HCT116 (cell line): ENCODE results near the gene PTGDS. TPM values are rescaled to one million over a fixed set of nuclear protein-coding genes. Genes with fewer than 3 reads are reported as not detected.

Experiments used
- ATAC-seq: fragments of 200-7000 bp; cut with Tn5 transposase; 2 replicates; pipeline ENCODE4 v1.9.1; 2020; ENCODE audit warnings: mild to moderate bottlenecking, moderate library complexity
- BruUV-seq: library from RNA; stranded (reverse); fragments of 400-500 nt; replicated peaks from 2 replicates; lab custom pipeline; 2021; lab: Mats Ljungman, UMichigan
- CTCF ChIA-PET: fragments of 300-600 bp; sonication (Branson Sonifier 250); formaldehyde crosslinking; loops from one replicate; lab custom pipeline; 2021; ENCODE audit warnings: antibody characterized with exemption; lab: Charles Lee
- POLR2A ChIA-PET: fragments of 300-600, 350-600 bp; sonication (Branson Sonifier 250); formaldehyde crosslinking; loops from one replicate; lab custom pipeline; 2021; ENCODE audit warnings: antibody characterized with exemption; lab: Charles Lee
- RAD21 ChIA-PET, 2 experiments: fragments of 300-600 bp; sonication (Branson Sonifier 250); formaldehyde crosslinking; loops; one replicate each; lab custom pipeline; 2023; ENCODE audit warnings: low total read pairs in 2 of 2; ENCODE audit not compliant: uncharacterized antibody in 2 of 2, unreplicated experiment in 2 of 2, low non-redundant PET in 1 of 2; lab: Charles Lee
- DNase-seq: peaks from one replicate; pipeline ENCODE4 v3.0.0-alpha.2; 2010; ENCODE audit warnings: low read depth, low spot score
- H2AFZ ChIP-seq: fragments of 200-600 bp; shearing (Covaris generic), sonication (generic); 2 replicates; pipeline ENCODE4 v1.6.1; 2017; ENCODE audit warnings: low read depth, mixed run types, mixed read lengths, antibody characterized with exemption, low read length; ENCODE audit not compliant: poor library complexity, severe bottlenecking
- H3K27ac ChIP-seq: 2 replicates; pipeline ENCODE4 v1.5.1; 2012; ENCODE audit warnings: low read depth, low read length
- H3K27me3 ChIP-seq: fragments of 200-600 bp; sonication (generic); 2 replicates; pipeline ENCODE4 v1.6.1; 2016; ENCODE audit warnings: mixed run types, low read length, mixed read lengths; ENCODE audit not compliant: insufficient read depth
- H3K36me3 ChIP-seq, 2 experiments: fragments of 200-500 bp in 1 of 2; fragments of 200-600 bp in 1 of 2; sonication (Bioruptor generic) in 1 of 2; sonication (generic) in 1 of 2; 2 replicates each; pipeline versions ENCODE4 v1.5.1 to v1.6.1; 2014 to 2016; ENCODE audit warnings: low read length in 2 of 2, inconsistent platforms in 1 of 2, mixed read lengths in 1 of 2, mixed run types in 1 of 2; ENCODE audit not compliant: insufficient read depth in 2 of 2, control insufficient read depth in 1 of 2
- H3K4me1 ChIP-seq, 2 experiments: fragments of 200-600 bp in 1 of 2; sonication (generic) in 1 of 2; 2 replicates each; pipeline versions ENCODE4 v1.5.1 to v1.6.1; 2012 to 2017; ENCODE audit warnings: low read length in 2 of 2, inconsistent platforms in 1 of 2, mild to moderate bottlenecking in 1 of 2, mixed read lengths in 1 of 2, mixed run types in 1 of 2, moderate library complexity in 1 of 2; ENCODE audit not compliant: insufficient read depth in 2 of 2, control insufficient read depth in 1 of 2
- H3K4me2 ChIP-seq: fragments of 200-600 bp; sonication (generic); 2 replicates; pipeline ENCODE4 v1.6.1; 2017; ENCODE audit warnings: mixed run types, low read length, mixed read lengths
- H3K4me3 ChIP-seq, 2 experiments: fragments of 200-600 bp in 1 of 2; sonication (generic) in 1 of 2; replicated peaks in 1 of 2; 2 replicates each; pipeline ENCODE4 v1.5.1; 2011 to 2016; ENCODE audit warnings: low read length in 2 of 2, control low read depth in 1 of 2, low read depth in 1 of 2, mild to moderate bottlenecking in 1 of 2, mixed read lengths in 1 of 2, mixed run types in 1 of 2
- H3K79me2 ChIP-seq: fragments of 200-600 bp; sonication (generic); 2 replicates; pipeline ENCODE4 v1.6.1; 2017; ENCODE audit warnings: mild to moderate bottlenecking, mixed run types, low read length, moderate library complexity, mixed read lengths; ENCODE audit not compliant: insufficient read depth
- H3K9ac ChIP-seq: fragments of 200-600 bp; sonication (generic); 2 replicates; pipeline ENCODE4 v1.6.1; 2016; ENCODE audit warnings: low read length, mixed read lengths
- H3K9me2 ChIP-seq: fragments of 200-600 bp; sonication (generic), shearing (Covaris generic); 2 replicates; pipeline ENCODE4 v1.6.1; 2017; ENCODE audit warnings: mixed run types, mild to moderate bottlenecking, moderate library complexity; ENCODE audit not compliant: insufficient read depth
- H3K9me3 ChIP-seq, 2 experiments: fragments of 200-500 bp in 1 of 2; fragments of 200-600 bp in 1 of 2; sonication (Bioruptor generic) in 1 of 2; sonication (generic) in 1 of 2; 2 replicates each; pipeline ENCODE4 v1.6.1; 2014 to 2017; ENCODE audit warnings: low read length in 2 of 2, mixed read lengths in 2 of 2, inconsistent platforms in 1 of 2, low read depth in 1 of 2, mild to moderate bottlenecking in 1 of 2, mixed run types in 1 of 2, moderate library complexity in 1 of 2; ENCODE audit not compliant: control insufficient read depth in 1 of 2, insufficient read depth in 1 of 2
- H4K20me1 ChIP-seq: fragments of 200-600 bp; sonication (generic), shearing (Covaris generic); 2 replicates; pipeline ENCODE4 v1.6.1; 2017; ENCODE audit warnings: mixed run types, mild to moderate bottlenecking, moderate library complexity; ENCODE audit not compliant: insufficient read depth
- EGR1 ChIP-seq: IDR thresholded peaks from 2 replicates; pipeline ENCODE4 v1.6.1; 2012; ENCODE audit warnings: low read depth
- EZH2 ChIP-seq: fragments of 200-600 bp; sonication (generic); IDR thresholded peaks from 2 replicates; pipeline ENCODE4 v1.6.1; 2017; ENCODE audit warnings: antibody characterized with exemption, mixed run types
- FOSL1 ChIP-seq: IDR thresholded peaks from 2 replicates; pipeline ENCODE4 v1.6.1; 2012; ENCODE audit warnings: low read depth
- POLR2A ChIP-seq: IDR thresholded peaks from 2 replicates; pipeline ENCODE4 v1.7.0; 2011; ENCODE audit warnings: borderline replicate concordance; ENCODE audit not compliant: insufficient read depth, insufficient read length; ENCODE audit errors: extremely low read depth
- POLR2AphosphoS5 ChIP-seq: IDR thresholded peaks from 2 replicates; pipeline ENCODE4 v1.6.1; 2011; ENCODE audit warnings: mild to moderate bottlenecking, low read depth, low read length, moderate library complexity
- RAD21 ChIP-seq: IDR thresholded peaks from 2 replicates; pipeline ENCODE4 v1.6.1; 2012; ENCODE audit warnings: low read depth, mild to moderate bottlenecking
- SIN3A ChIP-seq: IDR thresholded peaks from 2 replicates; pipeline ENCODE4 v1.6.1; 2012; ENCODE audit warnings: low read depth
- SP1 ChIP-seq: IDR thresholded peaks from 2 replicates; pipeline ENCODE4 v1.6.1; 2012; ENCODE audit warnings: low read depth
- TCF7L2 ChIP-seq: IDR thresholded peaks from 2 replicates; pipeline ENCODE4 v1.7.0; 2011; ENCODE audit warnings: borderline replicate concordance, inconsistent platforms; ENCODE audit not compliant: insufficient read depth, insufficient read length; ENCODE audit errors: extremely low read depth
- YY1 ChIP-seq: IDR thresholded peaks from 2 replicates; pipeline ENCODE4 v1.6.1; 2011; ENCODE audit warnings: low read length, low read depth, moderate library complexity, mild to moderate bottlenecking; ENCODE audit not compliant: insufficient replicate concordance; ENCODE audit errors: extremely low read depth
- intact Hi-C: fragments of 100-400 bp; cut with micrococcal nuclease; formaldehyde crosslinking; loops from 2 replicates; pipeline ENCODE4 v1.10.0; 2022
- total RNA-seq: library from RNA; stranded (reverse); gene quantifications from one replicate; pipeline ENCODE4 v1.2.1, GENCODE V29; 2021; ENCODE audit not compliant: unreplicated experiment
- TF ChIP-seq, protein P1 (sequence below): IDR thresholded peaks from 2 replicates; pipeline ENCODE4 v1.6.1; 2011; ENCODE audit warnings: mild to moderate bottlenecking, low read length, moderate library complexity; ENCODE audit not compliant: insufficient replicate concordance; ENCODE audit errors: extremely low read depth
- TF ChIP-seq, protein P2 (sequence below): IDR thresholded peaks from 2 replicates; pipeline ENCODE4 v1.6.1; 2012; ENCODE audit warnings: low read depth

The PTGDS gene
- total RNA-seq, 1 experiment from 2014 or later, result 3.1 TPM

DNA sequence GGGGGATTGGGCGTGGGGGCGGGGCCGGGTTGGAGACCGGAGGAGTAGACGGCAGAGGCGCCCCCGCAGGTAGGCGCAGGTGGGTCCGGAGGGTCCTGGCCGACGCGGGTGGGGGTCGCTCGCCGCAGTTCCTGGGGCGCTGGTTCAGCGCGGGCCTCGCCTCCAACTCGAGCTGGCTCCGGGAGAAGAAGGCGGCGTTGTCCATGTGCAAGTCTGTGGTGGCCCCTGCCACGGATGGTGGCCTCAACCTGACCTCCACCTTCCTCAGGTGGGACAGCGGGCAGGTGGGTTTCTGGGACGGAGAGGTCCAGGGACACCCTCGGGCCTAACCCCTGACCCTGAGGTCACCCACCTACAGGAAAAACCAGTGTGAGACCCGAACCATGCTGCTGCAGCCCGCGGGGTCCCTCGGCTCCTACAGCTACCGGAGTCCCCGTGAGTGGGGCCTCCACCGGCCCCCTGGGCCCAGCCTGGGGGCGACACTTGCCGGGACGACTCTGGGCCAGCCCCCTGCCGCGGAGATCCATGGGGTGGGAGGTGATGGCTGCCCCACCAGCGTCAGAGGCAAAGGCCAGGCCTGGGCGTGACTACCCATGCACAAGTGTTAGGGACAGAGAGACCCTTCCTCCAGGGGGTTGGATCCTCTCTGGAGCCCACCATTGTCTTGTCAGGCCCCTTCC lies 1.7 kb downstream of the PTGDS start:
- Histone ChIP-seq H3K4me2 (peak overlapping the region; percentile 19; the same call in 1 of the 2 replicates), H3K9me2 (no peaks in the 10 kb centered on the region), H3K79me2 (no peaks in the 10 kb centered on the region), H4K20me1 (no peaks in the 10 kb centered on the region), H3K4me3 (no peak overlapping the region), H3K9ac (no peak overlapping the region), H3K36me3 (no peaks in the 10 kb centered on the region), H2AFZ (no peak overlapping the region), H3K27ac (no peak overlapping the region), H3K4me1 (peaks cover 2 to 32% of the 10 kb centered on the region in 2 experiments; a peak in 3 of 4 replicates), H3K27me3 (no peaks in the 10 kb centered on the region), H3K9me3 (no peaks in the 10 kb centered on the region)
- ATAC-seq (peak; percentile 21), DNase-seq (no peak)
- TF ChIP-seq SIN3A (no peak), EGR1 (no peak), POLR2AphosphoS5 (no peak), POLR2A (no peak), FOSL1 (no peak), YY1 (no peak), SP1 (no peak), TCF7L2 (no peak), RAD21 (no peak), EZH2 (no peak)
- TF ChIP-seq, protein P1, sequence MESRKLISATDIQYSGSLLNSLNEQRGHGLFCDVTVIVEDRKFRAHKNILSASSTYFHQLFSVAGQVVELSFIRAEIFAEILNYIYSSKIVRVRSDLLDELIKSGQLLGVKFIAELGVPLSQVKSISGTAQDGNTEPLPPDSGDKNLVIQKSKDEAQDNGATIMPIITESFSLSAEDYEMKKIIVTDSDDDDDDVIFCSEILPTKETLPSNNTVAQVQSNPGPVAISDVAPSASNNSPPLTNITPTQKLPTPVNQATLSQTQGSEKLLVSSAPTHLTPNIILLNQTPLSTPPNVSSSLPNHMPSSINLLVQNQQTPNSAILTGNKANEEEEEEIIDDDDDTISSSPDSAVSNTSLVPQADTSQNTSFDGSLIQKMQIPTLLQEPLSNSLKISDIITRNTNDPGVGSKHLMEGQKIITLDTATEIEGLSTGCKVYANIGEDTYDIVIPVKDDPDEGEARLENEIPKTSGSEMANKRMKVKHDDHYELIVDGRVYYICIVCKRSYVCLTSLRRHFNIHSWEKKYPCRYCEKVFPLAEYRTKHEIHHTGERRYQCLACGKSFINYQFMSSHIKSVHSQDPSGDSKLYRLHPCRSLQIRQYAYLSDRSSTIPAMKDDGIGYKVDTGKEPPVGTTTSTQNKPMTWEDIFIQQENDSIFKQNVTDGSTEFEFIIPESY, result no peak
- TF ChIP-seq, protein P2, sequence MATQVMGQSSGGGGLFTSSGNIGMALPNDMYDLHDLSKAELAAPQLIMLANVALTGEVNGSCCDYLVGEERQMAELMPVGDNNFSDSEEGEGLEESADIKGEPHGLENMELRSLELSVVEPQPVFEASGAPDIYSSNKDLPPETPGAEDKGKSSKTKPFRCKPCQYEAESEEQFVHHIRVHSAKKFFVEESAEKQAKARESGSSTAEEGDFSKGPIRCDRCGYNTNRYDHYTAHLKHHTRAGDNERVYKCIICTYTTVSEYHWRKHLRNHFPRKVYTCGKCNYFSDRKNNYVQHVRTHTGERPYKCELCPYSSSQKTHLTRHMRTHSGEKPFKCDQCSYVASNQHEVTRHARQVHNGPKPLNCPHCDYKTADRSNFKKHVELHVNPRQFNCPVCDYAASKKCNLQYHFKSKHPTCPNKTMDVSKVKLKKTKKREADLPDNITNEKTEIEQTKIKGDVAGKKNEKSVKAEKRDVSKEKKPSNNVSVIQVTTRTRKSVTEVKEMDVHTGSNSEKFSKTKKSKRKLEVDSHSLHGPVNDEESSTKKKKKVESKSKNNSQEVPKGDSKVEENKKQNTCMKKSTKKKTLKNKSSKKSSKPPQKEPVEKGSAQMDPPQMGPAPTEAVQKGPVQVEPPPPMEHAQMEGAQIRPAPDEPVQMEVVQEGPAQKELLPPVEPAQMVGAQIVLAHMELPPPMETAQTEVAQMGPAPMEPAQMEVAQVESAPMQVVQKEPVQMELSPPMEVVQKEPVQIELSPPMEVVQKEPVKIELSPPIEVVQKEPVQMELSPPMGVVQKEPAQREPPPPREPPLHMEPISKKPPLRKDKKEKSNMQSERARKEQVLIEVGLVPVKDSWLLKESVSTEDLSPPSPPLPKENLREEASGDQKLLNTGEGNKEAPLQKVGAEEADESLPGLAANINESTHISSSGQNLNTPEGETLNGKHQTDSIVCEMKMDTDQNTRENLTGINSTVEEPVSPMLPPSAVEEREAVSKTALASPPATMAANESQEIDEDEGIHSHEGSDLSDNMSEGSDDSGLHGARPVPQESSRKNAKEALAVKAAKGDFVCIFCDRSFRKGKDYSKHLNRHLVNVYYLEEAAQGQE, result no peak
- ChIA-PET CTCF (interaction anchor here (0.6 to 3.0 kb wide), 6 partner anchors 11 to 137 kb away, joined by 3 to 11 read pairs (median 4); no protein-coding TSS in a partner anchor), RAD21 (no interaction called here), POLR2A (interaction anchor here (1.0 to 1.4 kb wide), 4 partner anchors 10 to 75 kb away, joined by 3 to 6 read pairs (median 5); partner anchors contain the start of genes ENTPD2 and PAXX)
- intact Hi-C loops, result no loop called here
- BruUV-seq, result no TSS peak
